HepG2 (cell line): ENCODE data around the gene APLP1. TPM values are rescaled to one million over a fixed set of nuclear protein-coding genes. Genes with fewer than 3 reads are reported as not detected.

Experiments
- ARNTL ChIP-seq: sonication (generic); formaldehyde crosslinking; IDR thresholded peaks from 2 replicates; pipeline ENCODE4 v1.4.0; 2020; ENCODE audit warnings: mild to moderate bottlenecking, missing genetic modification reagents
- CREB1 ChIP-seq, 2 experiments: fragments of 450-650 bp in 1 of 2; IDR thresholded peaks; 2 replicates each; pipeline ENCODE4 v1.6.1; 2016 to 2017; ENCODE audit warnings: control low read depth in 1 of 2, mild to moderate bottlenecking in 1 of 2, missing compliant biosample characterization in 1 of 2, missing genetic modification characterization in 1 of 2
- FOXA1 ChIP-seq, 2 experiments: fragments of 450-650 bp in 1 of 2; sonication (generic) in 1 of 2; formaldehyde crosslinking in 1 of 2; IDR thresholded peaks; 2 replicates each; pipeline versions ENCODE4 v1.4.0 to v1.6.1; 2016 to 2020; ENCODE audit warnings: missing genetic modification reagents in 1 of 2
- FOXK1 ChIP-seq: sonication (generic); formaldehyde crosslinking; IDR thresholded peaks from 2 replicates; pipeline ENCODE4 v1.4.0; 2020; ENCODE audit warnings: low read depth, missing genetic modification reagents, borderline replicate concordance
- NONO ChIP-seq, 2 experiments: fragments of 450-650 bp in 1 of 2; sonication (generic) in 1 of 2; formaldehyde crosslinking in 1 of 2; IDR thresholded peaks in 1 of 2; conservative IDR thresholded peaks in 1 of 2; 2 replicates each; pipeline versions ENCODE4 v1.6.1 to v1.8.0; 2017 to 2022; ENCODE audit warnings: mild to moderate bottlenecking in 1 of 2, missing genetic modification reagents in 1 of 2, moderate library complexity in 1 of 2
- SPEN ChIP-seq: sonication (generic); formaldehyde crosslinking; IDR thresholded peaks from 2 replicates; pipeline ENCODE4 v1.5.1; 2020; ENCODE audit warnings: low read depth, mild to moderate bottlenecking, missing genetic modification reagents
- ZKSCAN1 ChIP-seq: fragments of 150-350 bp; IDR thresholded peaks from 2 replicates; pipeline ENCODE4 v1.6.1; 2014; ENCODE audit warnings: low read length
- ZNF331 ChIP-seq: sonication (generic); formaldehyde crosslinking; IDR thresholded peaks from 2 replicates; pipeline ENCODE4 v1.4.0; 2020; ENCODE audit warnings: missing genetic modification reagents
- ZNF431 ChIP-seq: sonication (generic); formaldehyde crosslinking; IDR thresholded peaks from 2 replicates; pipeline ENCODE4 v1.9.0; 2022; ENCODE audit warnings: missing genetic modification reagents, low read depth, mild to moderate bottlenecking, borderline replicate concordance
- ZNF446 ChIP-seq: sonication (generic); formaldehyde crosslinking; IDR thresholded peaks from 2 replicates; pipeline ENCODE4 v1.5.0; 2020; ENCODE audit warnings: mild to moderate bottlenecking, missing genetic modification reagents
- polyA plus RNA-seq, 8 experiments: library from polyadenylated mRNA; depleted of rRNA in 3 of 8; stranded (reverse) in 7 of 8; unstranded in 1 of 8; fragments of >200 nt; fragmentation: Illumina TruSeq in 4 of 8; extraction: Trizol in 4 of 8; gene quantifications; 2 replicates each; pipeline versions ENCODE4 v1.2.1 to v1.2.3, GENCODE V29; 2011 to 2016; ENCODE audit warnings: low read depth in 4 of 8, missing spikeins in 1 of 8, mixed read lengths in 1 of 8; ENCODE audit not compliant: insufficient read depth in 1 of 8
- total RNA-seq, 5 experiments: library from RNA; depleted of rRNA; stranded (reverse); fragments of >200 nt; fragmentation: Illumina TruSeq; extraction: Trizol; gene quantifications; 2 replicates each; pipeline ENCODE4 v1.2.3, GENCODE V29; 2016; ENCODE audit warnings: low read depth in 1 of 5
- TF ChIP-seq, protein P1 (sequence below): sonication (generic); formaldehyde crosslinking; IDR thresholded peaks from 2 replicates; pipeline ENCODE4 v1.5.1; 2020; ENCODE audit warnings: missing genetic modification reagents, mild to moderate bottlenecking, borderline replicate concordance
- TF ChIP-seq, protein P2 (sequence below), 2 experiments: fragments of 450-650 bp in 1 of 2; sonication (generic) in 1 of 2; formaldehyde crosslinking; IDR thresholded peaks; 2 replicates each; pipeline versions ENCODE4 v1.5.0 to v1.8.0; 2020 to 2022; ENCODE audit warnings: mild to moderate bottlenecking in 1 of 2, missing genetic modification reagents in 1 of 2
- TF ChIP-seq, protein P3 (sequence below): sonication (generic); formaldehyde crosslinking; IDR thresholded peaks from 2 replicates; pipeline ENCODE4 v1.5.1; 2020; ENCODE audit warnings: mild to moderate bottlenecking, missing genetic modification reagents, moderate library complexity
- TF ChIP-seq, protein P4 (sequence below): sonication (generic); formaldehyde crosslinking; IDR thresholded peaks from 2 replicates; pipeline ENCODE4 v1.4.0; 2020; ENCODE audit warnings: low read depth, mild to moderate bottlenecking, missing genetic modification reagents
- TF ChIP-seq, protein P5 (sequence below): sonication (generic); formaldehyde crosslinking; IDR thresholded peaks from 2 replicates; pipeline ENCODE4 v1.5.0; 2020; ENCODE audit warnings: mild to moderate bottlenecking, missing genetic modification reagents
- TF ChIP-seq, protein P6 (sequence below): sonication (generic); formaldehyde crosslinking; IDR thresholded peaks from 2 replicates; pipeline ENCODE4 v1.5.0; 2020; ENCODE audit warnings: missing genetic modification reagents
- TF ChIP-seq, protein P7 (sequence below): IDR thresholded peaks from 2 replicates; pipeline ENCODE4 v1.6.1; 2016; ENCODE audit warnings: low read depth, control low read depth

Gene APLP1
- total and polyA plus RNA-seq, 2 of the 13 experiments (the other 11 are each of a cell fraction or from before 2014, with no cell fraction given): 2.0 to 2.9 TPM

DNA sequence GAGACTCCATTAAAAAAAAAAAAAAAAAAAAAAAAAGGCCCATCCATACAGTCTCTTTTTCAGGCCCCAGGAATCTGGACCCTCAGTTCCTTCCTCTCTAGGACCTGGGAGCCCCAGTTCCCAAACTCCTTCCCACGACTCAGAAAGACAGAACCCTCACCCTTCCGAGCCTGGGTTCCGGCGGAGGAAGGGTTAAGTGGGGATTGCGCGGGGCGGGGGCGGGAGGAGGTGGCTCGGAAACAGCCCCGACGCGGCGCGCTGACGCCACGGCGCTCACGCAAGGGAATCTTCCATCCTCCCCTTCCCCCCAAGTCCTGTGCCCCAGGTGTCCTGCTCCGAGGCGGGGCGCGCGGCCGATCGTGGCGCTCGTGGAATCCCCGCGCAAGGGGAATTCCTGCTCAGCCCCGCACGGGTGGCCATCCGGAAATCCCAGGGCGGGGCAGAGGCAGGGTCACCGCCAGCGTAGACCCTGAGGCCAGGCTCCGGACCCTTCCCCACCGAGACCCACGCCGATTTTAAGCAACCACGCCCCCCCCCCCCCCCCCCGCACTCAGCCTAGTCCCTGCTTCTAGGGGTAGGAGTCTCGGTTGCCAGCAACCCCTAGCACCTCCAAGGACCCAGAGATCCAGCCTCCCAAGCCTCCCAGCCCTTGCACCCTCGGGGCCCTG, 31.3 kb downstream of the APLP1 start (continued):
- TF ChIP-seq, protein P1, sequence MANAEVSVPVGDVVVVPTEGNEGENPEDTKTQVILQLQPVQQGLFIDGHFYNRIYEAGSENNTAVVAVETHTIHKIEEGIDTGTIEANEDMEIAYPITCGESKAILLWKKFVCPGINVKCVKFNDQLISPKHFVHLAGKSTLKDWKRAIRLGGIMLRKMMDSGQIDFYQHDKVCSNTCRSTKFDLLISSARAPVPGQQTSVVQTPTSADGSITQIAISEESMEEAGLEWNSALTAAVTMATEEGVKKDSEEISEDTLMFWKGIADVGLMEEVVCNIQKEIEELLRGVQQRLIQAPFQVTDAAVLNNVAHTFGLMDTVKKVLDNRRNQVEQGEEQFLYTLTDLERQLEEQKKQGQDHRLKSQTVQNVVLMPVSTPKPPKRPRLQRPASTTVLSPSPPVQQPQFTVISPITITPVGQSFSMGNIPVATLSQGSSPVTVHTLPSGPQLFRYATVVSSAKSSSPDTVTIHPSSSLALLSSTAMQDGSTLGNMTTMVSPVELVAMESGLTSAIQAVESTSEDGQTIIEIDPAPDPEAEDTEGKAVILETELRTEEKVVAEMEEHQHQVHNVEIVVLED (CRISPR knock-in tag): peak; percentile 93
- peak; percentile 52; the same call in 1 of the 2 replicates for TF ChIP-seq CREB1 (IDR thresholded peaks at IDR 0.05)
- peak; percentile 68 for TF ChIP-seq CREB1 (CRISPR knock-in tag; IDR thresholded peaks at IDR 0.05)
- TF ChIP-seq, protein P2, sequence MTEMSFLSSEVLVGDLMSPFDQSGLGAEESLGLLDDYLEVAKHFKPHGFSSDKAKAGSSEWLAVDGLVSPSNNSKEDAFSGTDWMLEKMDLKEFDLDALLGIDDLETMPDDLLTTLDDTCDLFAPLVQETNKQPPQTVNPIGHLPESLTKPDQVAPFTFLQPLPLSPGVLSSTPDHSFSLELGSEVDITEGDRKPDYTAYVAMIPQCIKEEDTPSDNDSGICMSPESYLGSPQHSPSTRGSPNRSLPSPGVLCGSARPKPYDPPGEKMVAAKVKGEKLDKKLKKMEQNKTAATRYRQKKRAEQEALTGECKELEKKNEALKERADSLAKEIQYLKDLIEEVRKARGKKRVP (CRISPR knock-in tag; IDR thresholded peaks at IDR 0.05): no peak
- TF ChIP-seq ZNF331: 0 out of 2 replicates have a peak, but pooled peaks have one; percentile 17
- TF ChIP-seq FOXA1 (IDR thresholded peaks at IDR 0.05): no peak
- TF ChIP-seq FOXA1 (CRISPR knock-in tag; IDR thresholded peaks at IDR 0.05): no peak
- no peak for TF ChIP-seq ZNF446 (CRISPR knock-in tag)
- TF ChIP-seq ZNF431 (CRISPR knock-in tag): no peak
- TF ChIP-seq FOXK1: peak; percentile 26; the same call in 1 of the 2 replicates
- TF ChIP-seq NONO (IDR thresholded peaks at IDR 0.05): no peak
- no peak; the same call in 1 of the 2 replicates for TF ChIP-seq NONO (CRISPR knock-in tag; conservative IDR thresholded peaks at IDR 0.05)
- TF ChIP-seq, protein P3, sequence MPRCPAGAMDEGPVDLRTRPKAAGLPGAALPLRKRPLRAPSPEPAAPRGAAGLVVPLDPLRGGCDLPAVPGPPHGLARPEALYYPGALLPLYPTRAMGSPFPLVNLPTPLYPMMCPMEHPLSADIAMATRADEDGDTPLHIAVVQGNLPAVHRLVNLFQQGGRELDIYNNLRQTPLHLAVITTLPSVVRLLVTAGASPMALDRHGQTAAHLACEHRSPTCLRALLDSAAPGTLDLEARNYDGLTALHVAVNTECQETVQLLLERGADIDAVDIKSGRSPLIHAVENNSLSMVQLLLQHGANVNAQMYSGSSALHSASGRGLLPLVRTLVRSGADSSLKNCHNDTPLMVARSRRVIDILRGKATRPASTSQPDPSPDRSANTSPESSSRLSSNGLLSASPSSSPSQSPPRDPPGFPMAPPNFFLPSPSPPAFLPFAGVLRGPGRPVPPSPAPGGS: no peak
- TF ChIP-seq, protein P4, sequence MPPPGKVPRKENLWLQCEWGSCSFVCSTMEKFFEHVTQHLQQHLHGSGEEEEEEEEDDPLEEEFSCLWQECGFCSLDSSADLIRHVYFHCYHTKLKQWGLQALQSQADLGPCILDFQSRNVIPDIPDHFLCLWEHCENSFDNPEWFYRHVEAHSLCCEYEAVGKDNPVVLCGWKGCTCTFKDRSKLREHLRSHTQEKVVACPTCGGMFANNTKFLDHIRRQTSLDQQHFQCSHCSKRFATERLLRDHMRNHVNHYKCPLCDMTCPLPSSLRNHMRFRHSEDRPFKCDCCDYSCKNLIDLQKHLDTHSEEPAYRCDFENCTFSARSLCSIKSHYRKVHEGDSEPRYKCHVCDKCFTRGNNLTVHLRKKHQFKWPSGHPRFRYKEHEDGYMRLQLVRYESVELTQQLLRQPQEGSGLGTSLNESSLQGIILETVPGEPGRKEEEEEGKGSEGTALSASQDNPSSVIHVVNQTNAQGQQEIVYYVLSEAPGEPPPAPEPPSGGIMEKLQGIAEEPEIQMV (CRISPR knock-in tag): no peak
- TF ChIP-seq, protein P5, sequence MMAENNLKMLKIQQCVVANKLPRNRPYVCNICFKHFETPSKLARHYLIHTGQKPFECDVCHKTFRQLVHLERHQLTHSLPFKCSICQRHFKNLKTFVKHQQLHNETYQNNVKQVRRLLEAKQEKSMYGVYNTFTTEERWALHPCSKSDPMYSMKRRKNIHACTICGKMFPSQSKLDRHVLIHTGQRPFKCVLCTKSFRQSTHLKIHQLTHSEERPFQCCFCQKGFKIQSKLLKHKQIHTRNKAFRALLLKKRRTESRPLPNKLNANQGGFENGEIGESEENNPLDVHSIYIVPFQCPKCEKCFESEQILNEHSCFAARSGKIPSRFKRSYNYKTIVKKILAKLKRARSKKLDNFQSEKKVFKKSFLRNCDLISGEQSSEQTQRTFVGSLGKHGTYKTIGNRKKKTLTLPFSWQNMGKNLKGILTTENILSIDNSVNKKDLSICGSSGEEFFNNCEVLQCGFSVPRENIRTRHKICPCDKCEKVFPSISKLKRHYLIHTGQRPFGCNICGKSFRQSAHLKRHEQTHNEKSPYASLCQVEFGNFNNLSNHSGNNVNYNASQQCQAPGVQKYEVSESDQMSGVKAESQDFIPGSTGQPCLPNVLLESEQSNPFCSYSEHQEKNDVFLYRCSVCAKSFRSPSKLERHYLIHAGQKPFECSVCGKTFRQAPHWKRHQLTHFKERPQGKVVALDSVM (CRISPR knock-in tag): no peak
- TF ChIP-seq SPEN (CRISPR knock-in tag): peak; percentile 28; the same call in 1 of the 2 replicates
- TF ChIP-seq, protein P6, sequence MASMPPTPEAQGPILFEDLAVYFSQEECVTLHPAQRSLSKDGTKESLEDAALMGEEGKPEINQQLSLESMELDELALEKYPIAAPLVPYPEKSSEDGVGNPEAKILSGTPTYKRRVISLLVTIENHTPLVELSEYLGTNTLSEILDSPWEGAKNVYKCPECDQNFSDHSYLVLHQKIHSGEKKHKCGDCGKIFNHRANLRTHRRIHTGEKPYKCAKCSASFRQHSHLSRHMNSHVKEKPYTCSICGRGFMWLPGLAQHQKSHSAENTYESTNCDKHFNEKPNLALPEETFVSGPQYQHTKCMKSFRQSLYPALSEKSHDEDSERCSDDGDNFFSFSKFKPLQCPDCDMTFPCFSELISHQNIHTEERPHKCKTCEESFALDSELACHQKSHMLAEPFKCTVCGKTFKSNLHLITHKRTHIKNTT (CRISPR knock-in tag): no peak
- TF ChIP-seq ARNTL (CRISPR knock-in tag): 0 out of 2 replicates have a peak, but pooled peaks have one; percentile 30
- TF ChIP-seq, protein P7, sequence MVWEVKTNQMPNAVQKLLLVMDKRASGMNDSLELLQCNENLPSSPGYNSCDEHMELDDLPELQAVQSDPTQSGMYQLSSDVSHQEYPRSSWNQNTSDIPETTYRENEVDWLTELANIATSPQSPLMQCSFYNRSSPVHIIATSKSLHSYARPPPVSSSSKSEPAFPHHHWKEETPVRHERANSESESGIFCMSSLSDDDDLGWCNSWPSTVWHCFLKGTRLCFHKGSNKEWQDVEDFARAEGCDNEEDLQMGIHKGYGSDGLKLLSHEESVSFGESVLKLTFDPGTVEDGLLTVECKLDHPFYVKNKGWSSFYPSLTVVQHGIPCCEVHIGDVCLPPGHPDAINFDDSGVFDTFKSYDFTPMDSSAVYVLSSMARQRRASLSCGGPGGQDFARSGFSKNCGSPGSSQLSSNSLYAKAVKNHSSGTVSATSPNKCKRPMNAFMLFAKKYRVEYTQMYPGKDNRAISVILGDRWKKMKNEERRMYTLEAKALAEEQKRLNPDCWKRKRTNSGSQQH (CRISPR knock-in tag): no peak
- TF ChIP-seq ZKSCAN1: no peak
